NT2/D1 (cell line): ENCODE data around the gene RAB27B.

Experiments used
- SUZ12 ChIP-seq: IDR thresholded peaks from 2 replicates; pipeline ENCODE4 v1.6.1; 2011; ENCODE audit not compliant: insufficient read length, insufficient read depth; ENCODE audit errors: extremely low read depth
- YY1 ChIP-seq: IDR thresholded peaks from 2 replicates; pipeline ENCODE4 v1.6.1; 2011; ENCODE audit not compliant: insufficient read length, insufficient read depth
- ZNF274 ChIP-seq: IDR thresholded peaks from 2 replicates; pipeline ENCODE4 v1.6.1; 2011; ENCODE audit warnings: mild to moderate bottlenecking, low read depth, low read length

- TF ChIP-seq ZNF274 (no peak), YY1 (no peak), SUZ12 (no peak)
Observed at GRCh38 chr18:54938506-54938905, 110.2 kb downstream of the RAB27B start.
